Kidney (tissue), 14 donors: Measurements from ENCODE around the gene PARVB. TPM values are rescaled to one million over a fixed set of nuclear protein-coding genes. Genes with fewer than 3 reads are reported as not detected.

Experiments
- DNase-seq, 5 donors: peaks; one replicate each; pipeline ENCODE4 v3.0.0-alpha.2; 2013 to 2020
- FAIRE-seq: peaks from 2 replicates; lab custom pipeline; 2012; peaks lifted over from hg19 to GRCh38; lab: Jason Lieb, UNC
- H3K27ac ChIP-seq, 2 donors: one replicate each; pipeline ENCODE4 v1.7.0; 2013; ENCODE audit warnings: low read depth in 2 of 2, low read length in 2 of 2, inconsistent platforms in 1 of 2
- H3K27me3 ChIP-seq: one replicate; pipeline ENCODE4 v1.7.1; 2013; ENCODE audit warnings: low read length, inconsistent platforms; ENCODE audit not compliant: control insufficient read depth, insufficient read depth
- H3K36me3 ChIP-seq, 3 donors: one replicate each; pipeline versions ENCODE4 v1.7.0 to v1.7.1; 2013; ENCODE audit warnings: low read length in 3 of 3, control low read depth in 1 of 3, inconsistent platforms in 1 of 3; ENCODE audit not compliant: insufficient read depth in 3 of 3, control insufficient read depth in 2 of 3
- H3K4me1 ChIP-seq, 3 donors: one replicate each; pipeline versions ENCODE4 v1.7.0 to v1.7.1; 2013; ENCODE audit warnings: low read length in 3 of 3, inconsistent platforms in 1 of 3, low read depth in 1 of 3; ENCODE audit not compliant: control insufficient read depth in 2 of 3, insufficient read depth in 2 of 3
- H3K4me3 ChIP-seq, 3 donors: one replicate each; pipeline versions ENCODE4 v1.7.0 to v1.8.1; 2013; ENCODE audit warnings: low read length in 3 of 3, control low read depth in 1 of 3, inconsistent platforms in 1 of 3
- H3K9ac ChIP-seq, 3 donors: one replicate each; pipeline versions ENCODE4 v1.7.0 to v1.7.1; 2013; ENCODE audit warnings: low read length in 3 of 3, control low read depth in 1 of 3, inconsistent platforms in 1 of 3
- H3K9me3 ChIP-seq, 3 donors: one replicate each; pipeline versions ENCODE4 v1.7.0 to v1.7.1; 2013; ENCODE audit warnings: low read length in 3 of 3, control low read depth in 1 of 3, inconsistent platforms in 1 of 3; ENCODE audit not compliant: control insufficient read depth in 2 of 3, insufficient read depth in 1 of 3
- CTCF ChIP-seq: IDR thresholded peaks from 3 replicates; pipeline ENCODE4 v1.5.1; 2012; ENCODE audit warnings: mild to moderate bottlenecking, moderate library complexity, borderline replicate concordance; ENCODE audit not compliant: insufficient read depth; ENCODE audit errors: extremely low read depth
- intact Hi-C: fragments of 100-400 bp; cut with DNase I; formaldehyde crosslinking; loops from one replicate; pipeline ENCODE4 v1.11.1; 2022
- polyA plus RNA-seq: library from polyadenylated mRNA; stranded (reverse); fragments of 350-450 nt; fragmentation: Illumina TruSeq; extraction: RNeasy Lipid Tissue Mini Kit (QIAGEN cat#74804); gene quantifications from one replicate; pipeline ENCODE4 v1.2.3, GENCODE V29; 2014; ENCODE audit warnings: low read depth, low replicate concordance; ENCODE audit not compliant: insufficient read depth
- total RNA-seq: library from RNA; stranded (reverse); fragmentation: NEBNext Ultra II Directional; extraction: Animal tissue kit (Norgen Biotek cat#: 25700); gene quantifications from one replicate; pipeline ENCODE4 v1.2.1, GENCODE V29; 2021
- donor health status: control.
- donor health status: control.
- donor health status: control.
- donor health status: control.
- donor health status: control.
- donor health status: DM: yes; HTN: yes; CAD: no.
- donor health status: Normal renal cell carcinoma (clear cell type).

Gene PARVB
- total and polyA plus RNA-seq, 2 donors from 2014 or later: 32.9 to 51.1 TPM

- Histone ChIP-seq H3K9ac (no peak overlapping the region), H3K4me1 (no peaks in the 10 kb centered on the region), H3K27ac (no peak overlapping the region), H3K9me3 (no peaks in the 10 kb centered on the region), H3K4me3 (no peak overlapping the region), H3K27me3 (no peaks in the 10 kb centered on the region), H3K36me3 (no peaks in the 10 kb centered on the region)
- intact Hi-C loops: no loop called here
- no peak for FAIRE-seq
- TF ChIP-seq CTCF: no peak
- peak in 1 of 5 donors; percentile 42 for DNase-seq
These were observed 176.3 kb downstream of the PARVB start for GRCh38 chr22:44200451-44200850.

GRCh38 chr22:44200855-44201550, 176.9 kb downstream of the PARVB start:
- FAIRE-seq (no peak), DNase-seq (peak in 2 of 5 donors; percentile 29 to 63)
- H3K9me3 ChIP-seq: no peaks in the 10 kb centered on the region
- H3K4me3 ChIP-seq: no peak overlapping the region
- no peaks in the 10 kb centered on the region for H3K36me3 ChIP-seq
- no peak overlapping the region for H3K27ac ChIP-seq
- H3K4me1 ChIP-seq: no peaks in the 10 kb centered on the region
- TF ChIP-seq CTCF: no peak
- no peak overlapping the region for H3K9ac ChIP-seq
- no peaks in the 10 kb centered on the region for H3K27me3 ChIP-seq
- intact Hi-C loops: no loop called here

DNA sequence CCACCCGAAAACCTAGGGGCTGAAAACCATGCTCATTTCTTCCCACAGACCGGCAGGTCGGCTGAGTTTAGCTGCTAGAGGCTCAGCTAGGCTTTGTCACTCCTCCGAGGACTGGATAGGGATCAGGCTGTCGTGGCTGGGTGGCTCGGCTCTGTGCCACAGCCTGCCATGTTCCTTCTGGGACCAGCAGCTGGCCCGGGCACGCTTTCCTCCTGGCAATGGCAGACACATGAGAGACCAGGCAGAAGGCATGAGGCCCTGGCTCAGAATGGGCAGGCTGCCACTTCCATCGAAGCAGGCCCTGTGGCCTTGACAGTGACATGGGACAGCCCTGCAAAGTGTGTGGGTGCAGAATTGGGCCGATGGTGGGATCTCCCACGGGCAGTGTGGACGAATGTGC, 177.6 kb downstream of the PARVB start:
- intact Hi-C loops: no loop called here
- TF ChIP-seq CTCF: no peak
- H3K4me1 ChIP-seq: no peaks in the 10 kb centered on the region

GRCh38 chr22:44202261-44202789, 178.2 kb downstream of the PARVB start:
- no peaks in the 10 kb centered on the region for H3K4me1 ChIP-seq
- no peak overlapping the region for H3K9ac ChIP-seq
- no peaks in the 10 kb centered on the region for H3K27me3 ChIP-seq
- no peak for TF ChIP-seq CTCF
- DNase-seq (no peak), FAIRE-seq (no peak)
- no peaks in the 10 kb centered on the region for H3K36me3 ChIP-seq
- intact Hi-C loops: no loop called here
- H3K27ac ChIP-seq: no peak overlapping the region
- no peak overlapping the region for H3K4me3 ChIP-seq
- H3K9me3 ChIP-seq: no peaks in the 10 kb centered on the region

More for the DNA sequence above, 177.6 kb downstream of the PARVB start:
- no peaks in the 10 kb centered on the region for H3K9me3 ChIP-seq
- no peaks in the 10 kb centered on the region for H3K27me3 ChIP-seq
- no peak overlapping the region for H3K4me3 ChIP-seq
- no peak for FAIRE-seq
- H3K36me3 ChIP-seq: no peaks in the 10 kb centered on the region
- no peak overlapping the region for H3K9ac ChIP-seq
- DNase-seq: peak in 1 of 5 donors; percentile 56
- H3K27ac ChIP-seq: no peak overlapping the region
